Activated T-cell treated with anti-CD3 and anti-CD28 coated beads for 1 hour (primary cell): ENCODE results near the gene BLNK.
"Not testable (repeated sequence)": the region's sequence is repeated elsewhere in the genome, so short reads cannot be mapped to it uniquely, and the experiment has no call there.

Experiments used
- DNase-seq: peaks from one replicate; pipeline ENCODE4 v3.0.0-alpha.2; 2020; ENCODE audit warnings: low read depth

Gene BLNK

DNA sequence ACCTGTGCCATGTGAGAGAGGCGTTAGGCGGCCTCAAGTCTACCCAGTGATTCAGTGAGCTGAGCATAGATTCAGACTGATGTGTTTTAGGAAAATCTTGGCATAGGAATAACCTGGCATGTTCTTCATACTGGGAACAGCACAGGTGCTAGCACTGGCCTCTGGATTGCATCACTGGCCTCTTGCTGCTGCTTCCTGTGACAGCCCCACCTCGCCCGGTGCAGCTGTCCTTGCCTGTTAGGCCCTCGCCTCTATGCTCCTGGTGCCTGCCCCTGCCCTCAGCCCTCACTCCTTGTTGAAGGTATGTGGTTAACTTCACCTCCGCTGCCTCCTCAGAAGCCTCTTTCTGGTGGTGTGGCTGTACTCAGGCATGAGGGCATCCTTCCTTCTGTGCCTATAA is 46.2 kb downstream of the BLNK start:
- DNase-seq, result no peak

DNA sequence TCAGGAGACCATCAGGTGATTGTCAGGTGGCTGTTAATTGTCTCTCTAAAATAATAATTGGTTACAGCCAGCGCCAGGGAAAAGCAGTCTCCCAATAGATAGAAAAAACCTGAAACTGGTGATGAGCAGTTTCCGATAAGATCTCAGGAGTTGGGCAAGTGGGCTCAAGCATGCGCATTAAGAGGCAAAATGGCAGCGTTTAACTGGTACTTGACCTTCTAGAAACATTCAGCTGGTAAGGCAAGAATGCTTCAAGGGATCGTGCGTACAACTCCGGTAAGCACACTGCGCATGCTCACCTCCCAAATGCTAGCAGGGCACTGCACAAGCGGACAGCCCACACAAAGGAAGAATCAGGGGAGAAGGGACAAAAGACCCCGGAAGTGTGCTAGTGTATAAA is 48.5 kb downstream of the BLNK start:
- no peak for DNase-seq

DNA sequence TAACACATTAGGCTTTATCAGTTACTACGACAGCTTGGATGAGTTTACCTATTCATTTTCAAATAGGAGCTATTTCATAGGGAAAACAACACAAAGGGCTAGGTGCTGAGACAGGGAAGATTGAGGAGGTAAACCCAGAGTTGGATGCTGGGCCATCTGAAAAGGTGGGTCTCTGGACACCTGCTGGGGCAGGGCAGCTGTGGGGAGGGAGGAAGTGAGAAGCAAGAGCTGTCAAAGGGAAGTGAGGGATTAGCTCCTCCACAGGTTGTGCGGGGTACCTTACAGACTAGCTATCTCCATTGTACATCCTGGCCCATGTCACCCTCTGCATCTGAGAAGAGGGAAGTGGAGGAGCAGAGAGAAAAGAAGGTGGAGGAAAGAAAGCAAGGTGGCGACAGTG is 48.9 kb downstream of the BLNK start:
- no peak for DNase-seq

DNA sequence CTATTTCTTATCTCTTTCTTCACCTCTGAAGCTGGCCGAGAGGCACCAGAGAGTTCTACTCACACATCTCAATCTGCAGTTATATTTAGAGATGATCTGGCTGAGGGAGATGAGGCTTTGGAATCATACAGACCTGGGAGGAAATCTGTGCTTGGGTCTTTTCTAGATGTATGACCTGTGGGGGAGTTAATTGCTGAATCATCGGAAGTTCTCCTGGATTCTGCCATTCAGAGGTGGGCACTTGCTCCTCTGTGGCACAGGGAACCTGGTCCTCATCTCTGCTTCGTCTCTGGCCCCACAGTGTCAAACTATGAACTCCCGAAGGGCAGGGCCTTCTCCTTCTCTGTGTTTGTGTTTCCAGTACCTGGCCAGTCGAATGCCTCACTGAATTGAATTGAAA is 52.5 kb downstream of the BLNK start:
- DNase-seq, result no peak

DNA sequence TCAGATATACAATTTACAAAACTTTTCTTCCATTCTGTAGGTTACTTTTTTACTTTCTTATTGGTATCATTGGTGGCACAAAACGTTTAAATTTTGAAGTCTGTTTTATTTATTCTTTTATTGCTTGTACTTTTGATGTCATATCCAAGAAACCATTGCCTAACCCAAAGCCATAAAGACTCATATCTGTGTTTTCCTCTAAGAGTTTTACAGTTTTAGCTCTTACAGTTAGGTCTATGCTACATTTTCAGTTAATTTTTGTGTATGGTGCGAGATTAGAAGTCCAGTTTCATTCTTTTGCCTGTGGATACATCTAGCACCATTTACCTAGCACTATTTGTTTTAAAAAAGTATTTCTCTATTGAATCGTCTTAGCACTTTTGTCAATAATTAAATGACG is 53.7 kb downstream of the BLNK start:
- no peak for DNase-seq

DNA sequence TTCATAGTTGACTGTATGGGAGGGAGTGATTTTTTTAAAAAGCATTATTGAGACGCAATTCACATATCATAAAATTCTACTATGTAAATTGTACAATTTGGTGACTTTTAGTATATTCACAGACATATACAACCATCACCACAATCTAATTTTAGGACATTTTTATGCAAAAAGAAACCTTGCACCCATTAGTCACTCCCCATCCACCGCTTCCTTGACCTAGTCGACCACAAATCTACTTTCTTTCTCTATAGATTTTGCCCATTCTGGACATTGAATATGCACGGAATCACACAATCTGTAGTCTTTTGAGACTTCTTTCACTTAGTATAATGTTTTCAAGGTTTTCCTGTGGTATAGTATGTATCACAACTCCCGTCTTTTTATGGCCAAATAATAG is 54.6 kb downstream of the BLNK start:
- no peak for DNase-seq

DNA sequence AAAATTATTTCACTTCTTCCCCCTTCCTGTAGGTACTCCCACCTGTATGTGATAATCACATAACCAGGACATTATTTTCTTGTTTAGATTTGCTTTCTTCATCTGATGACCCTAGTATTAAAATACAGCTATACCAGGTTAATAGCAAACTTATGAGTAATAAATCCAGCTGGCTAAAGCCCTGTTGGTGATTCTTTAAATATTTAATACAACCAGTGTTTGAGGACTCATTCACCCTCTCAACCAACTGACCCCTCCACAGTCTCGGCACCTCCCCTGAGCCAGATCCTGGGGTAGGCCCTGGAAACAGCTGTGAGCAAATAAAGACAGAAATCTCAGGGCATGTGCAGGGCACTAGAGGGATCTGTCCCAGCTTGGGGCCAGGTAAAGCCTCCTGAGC is 58.5 kb downstream of the BLNK start:
- no peak for DNase-seq

DNA sequence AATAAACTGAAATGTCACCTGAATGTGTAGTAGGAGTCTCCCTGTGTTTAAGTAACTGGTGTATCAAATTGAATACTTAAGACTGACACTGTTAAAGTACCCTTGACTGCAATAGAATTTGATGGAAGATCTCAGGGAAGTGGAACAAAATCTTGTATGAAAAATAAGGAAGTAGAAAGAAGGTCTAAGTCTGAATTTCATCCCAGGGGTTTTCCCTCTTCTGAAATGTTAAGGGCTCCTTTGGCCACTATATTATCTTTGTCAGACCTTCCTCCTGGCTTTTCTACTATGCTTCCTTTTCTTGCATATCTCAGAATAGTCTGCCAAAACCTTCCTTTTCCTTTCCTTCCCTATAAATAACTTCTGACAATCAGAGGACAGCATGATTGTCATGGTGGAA is 59.6 kb downstream of the BLNK start:
- no peak for DNase-seq

DNA sequence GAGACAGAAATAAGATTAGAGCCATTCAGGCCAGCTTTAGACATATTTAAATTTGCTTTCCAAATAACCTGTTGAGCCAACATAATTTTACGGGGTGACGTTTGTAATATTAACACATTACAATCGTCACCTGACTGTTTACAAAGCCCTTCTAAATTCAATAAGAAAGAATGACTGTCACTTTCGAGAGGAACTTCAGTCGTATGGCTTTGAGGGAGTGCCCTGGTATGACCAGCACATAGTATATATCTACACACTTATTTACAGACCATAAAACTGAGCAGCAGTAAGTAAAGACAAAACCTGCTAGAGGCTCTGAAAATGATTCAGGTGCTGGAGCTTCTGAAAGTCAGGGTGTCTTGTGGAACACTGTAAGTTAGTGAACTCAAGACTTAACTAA is 62.4 kb downstream of the BLNK start:
- no peak for DNase-seq

DNA sequence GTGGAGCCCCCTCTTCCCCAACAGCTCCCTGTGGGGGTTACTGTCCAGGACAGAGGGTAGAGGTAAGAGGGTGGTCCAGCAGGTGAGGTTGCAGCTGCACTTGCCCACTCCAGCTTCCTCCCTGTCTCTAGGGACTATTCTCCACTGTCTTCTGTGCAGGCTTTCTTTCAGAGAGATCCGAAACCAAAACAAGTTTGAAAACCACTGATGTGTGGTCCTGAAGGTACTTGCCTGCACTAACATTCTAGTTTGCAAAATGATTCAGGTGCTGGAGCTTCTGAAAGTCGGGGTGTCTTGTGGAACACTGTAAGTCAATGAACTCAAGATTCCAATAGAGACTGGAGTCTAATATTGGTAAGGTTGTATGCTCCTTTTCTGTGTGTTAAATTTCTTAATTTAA is 63.1 kb downstream of the BLNK start:
- DNase-seq, result no peak

DNA sequence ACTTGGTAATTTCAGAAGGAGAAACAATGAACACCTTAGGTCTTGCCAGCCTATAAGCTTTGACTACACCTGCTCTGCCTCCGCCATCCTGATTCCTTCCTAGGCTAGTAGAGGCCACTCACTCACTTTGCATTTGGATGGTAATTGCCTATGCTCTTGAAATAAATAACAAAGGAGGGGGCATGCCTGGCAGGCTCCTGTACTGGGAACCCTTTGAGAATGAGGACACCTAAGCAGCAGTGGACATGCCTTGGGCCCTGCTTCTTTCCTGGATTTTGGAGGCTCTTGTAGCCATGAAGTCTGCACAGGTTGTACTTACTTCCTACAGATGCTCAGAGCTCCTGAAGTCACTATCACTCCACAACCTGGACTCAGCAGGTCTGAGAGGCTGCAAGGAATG is 65.8 kb downstream of the BLNK start:
- no peak for DNase-seq

DNA sequence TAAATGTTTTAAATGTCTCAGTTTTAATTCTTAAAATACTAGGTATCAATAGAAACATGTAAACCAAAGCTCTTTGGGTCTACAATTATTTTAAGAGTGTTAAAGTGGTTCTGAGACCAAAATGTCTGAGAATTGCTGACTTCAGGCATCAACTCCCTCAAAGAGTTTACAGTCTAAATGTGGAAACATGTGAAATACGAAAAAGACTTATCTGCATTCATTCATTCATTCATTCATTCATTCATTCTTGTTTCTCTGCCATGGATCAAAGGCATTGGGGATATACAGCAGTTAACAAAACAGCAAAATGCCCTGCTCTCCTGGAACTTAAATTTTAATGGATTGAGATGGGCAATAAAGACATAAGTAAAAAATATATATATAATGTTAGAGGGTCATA is 69.8 kb downstream of the BLNK start:
- no peak for DNase-seq

DNA sequence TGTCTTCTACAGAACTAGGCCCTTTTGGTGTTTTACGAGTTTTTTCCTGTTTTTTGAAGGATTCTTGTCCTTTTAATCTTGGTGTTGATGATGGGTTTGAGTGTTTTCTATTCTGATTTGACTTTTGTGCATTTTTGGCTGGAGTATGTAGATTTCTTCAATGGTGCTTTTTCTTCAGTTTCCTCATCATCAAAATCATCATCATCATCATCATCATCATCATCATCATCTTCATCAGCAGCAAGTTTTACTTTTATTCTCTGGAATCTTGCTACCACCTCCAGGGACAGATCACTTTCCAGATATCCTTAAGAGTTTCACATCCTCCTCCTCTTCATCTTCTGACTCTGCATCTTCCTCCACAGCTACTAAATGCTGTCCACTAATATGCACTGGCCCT is 81.9 kb downstream of the BLNK start:
- not testable (repeated sequence) for DNase-seq

DNA sequence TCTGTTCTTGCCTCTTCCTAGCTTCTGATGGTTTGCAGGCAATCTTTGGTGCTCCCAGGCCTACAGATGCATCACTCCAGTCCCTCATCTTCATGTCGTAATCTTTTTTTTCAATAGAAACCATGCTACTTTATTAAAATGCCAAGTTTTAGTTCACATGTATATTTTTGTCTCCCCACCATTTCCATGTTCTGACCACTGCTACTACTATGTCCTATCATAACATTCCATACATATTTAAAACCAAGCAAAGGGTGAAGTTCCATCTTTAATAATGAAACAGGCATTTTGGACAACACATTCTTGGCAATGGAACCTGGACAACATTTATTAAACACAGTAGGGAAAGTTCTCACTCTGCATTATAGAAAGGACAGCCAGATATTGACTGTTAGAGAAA is 82.5 kb downstream of the BLNK start:
- no peak for DNase-seq

DNA sequence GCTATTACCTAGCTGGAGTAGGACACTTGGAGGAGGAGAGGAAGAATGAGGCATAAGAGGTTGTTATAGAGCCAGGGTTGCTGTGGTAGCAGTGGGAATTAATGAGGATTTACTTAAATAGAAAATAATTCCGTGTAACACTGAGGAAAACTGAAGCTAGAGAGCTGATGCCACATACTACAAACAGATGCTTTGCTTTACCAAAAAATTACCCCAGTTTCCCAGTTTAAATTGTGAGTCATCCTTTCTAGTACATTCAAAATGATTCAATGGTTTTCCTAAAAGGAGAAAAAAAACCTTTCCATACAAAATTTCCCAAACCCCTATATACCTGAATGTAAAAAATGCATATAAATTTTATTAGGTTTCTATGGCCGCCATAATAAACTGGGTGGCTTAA is 82.9 kb downstream of the BLNK start:
- DNase-seq, result no peak

DNA sequence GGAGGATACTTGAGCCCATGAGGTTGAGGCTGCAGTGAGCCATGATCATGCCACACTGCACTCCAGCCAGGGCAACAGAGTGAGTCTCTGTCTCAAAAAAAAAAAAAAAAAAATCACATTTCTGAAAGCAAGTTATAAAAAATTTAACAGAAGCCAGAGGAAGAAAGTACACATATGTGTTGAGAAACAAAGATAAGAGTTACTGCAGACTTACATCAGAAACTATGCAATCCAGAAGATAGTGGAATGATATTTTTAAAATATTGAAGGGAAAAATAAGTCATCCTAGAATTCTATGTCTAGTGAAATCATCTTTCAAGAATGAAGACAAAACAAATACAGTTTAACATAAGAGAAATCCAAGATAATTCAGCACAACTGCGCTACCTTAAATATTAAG is 94.4 kb downstream of the BLNK start:
- DNase-seq, result no peak

DNA sequence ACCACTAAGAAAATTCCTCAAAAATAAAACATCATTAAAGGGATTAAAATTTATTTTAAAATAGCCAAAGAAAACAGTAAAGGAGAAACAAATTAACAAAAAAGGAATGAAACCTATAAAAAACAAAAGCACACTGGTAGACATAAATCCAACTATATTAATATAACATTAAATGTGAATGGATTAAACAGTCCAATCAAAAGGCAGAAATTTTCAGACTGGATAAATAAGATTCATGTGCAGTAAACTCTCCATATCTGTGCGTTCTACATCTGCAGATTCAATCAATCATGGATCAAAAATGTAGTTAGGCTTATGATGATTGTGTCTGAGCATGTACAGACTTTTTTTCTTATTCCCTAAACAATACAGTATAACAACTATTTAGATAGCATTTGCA is 98.7 kb downstream of the BLNK start:
- no peak for DNase-seq

DNA sequence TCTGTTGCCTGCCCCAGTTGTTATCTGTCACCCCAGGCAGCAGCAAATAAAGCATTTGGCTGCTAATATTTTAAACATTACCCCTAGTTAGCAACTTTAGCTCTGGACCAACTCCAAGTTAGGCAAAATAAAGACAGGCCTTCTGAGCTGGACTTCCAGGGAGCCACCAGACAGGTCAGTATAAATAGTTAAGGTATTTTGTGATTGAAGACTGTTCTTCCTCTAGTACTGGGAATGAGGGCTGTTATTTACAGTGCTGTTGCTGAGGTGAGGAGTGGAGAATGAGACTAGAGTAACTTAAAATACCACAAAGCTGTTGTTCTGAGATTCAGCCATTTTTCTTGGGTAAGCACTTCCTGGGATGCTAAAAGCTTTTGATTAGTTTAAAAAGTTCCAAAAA is 101.1 kb downstream of the BLNK start:
- no peak for DNase-seq

DNA sequence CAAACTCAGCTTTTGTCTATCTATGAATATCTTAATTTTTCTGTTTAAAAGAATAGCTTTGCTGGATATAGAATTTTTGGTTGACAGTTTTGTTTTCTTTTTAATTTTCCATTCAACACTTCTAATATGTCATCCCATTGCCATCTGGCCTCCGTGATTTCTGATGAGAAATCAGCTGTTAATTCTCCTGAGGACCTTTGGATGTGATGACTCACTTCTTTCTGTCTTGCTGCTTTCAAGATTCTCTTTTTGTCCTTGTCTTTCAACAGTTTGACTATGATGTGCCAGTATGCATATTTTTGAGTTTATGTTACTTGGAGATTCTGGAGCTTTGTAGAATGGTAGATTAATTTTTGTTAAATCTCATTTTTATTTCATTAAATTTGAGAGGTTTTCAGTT is 102.8 kb downstream of the BLNK start:
- no peak for DNase-seq

DNA sequence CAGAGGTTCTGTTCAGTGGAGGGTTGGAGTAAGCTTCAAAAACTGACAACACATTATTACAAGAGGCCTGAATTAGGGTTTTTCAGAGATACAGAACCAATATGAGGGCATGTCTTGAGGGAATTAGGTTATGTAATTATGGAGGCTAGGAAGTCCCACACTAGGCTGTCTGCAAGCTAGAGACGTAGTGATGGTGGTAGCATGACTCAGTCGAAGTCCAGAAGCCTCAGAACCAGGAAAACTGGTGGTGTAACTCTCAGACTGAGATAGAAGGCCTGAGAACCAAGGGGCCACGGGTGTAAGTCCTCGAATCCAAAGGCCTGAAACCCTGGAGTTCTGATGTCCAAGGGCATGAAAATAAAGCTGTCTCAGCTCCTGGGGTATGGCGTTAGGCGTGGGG is 105.6 kb downstream of the BLNK start:
- DNase-seq, result no peak

DNA sequence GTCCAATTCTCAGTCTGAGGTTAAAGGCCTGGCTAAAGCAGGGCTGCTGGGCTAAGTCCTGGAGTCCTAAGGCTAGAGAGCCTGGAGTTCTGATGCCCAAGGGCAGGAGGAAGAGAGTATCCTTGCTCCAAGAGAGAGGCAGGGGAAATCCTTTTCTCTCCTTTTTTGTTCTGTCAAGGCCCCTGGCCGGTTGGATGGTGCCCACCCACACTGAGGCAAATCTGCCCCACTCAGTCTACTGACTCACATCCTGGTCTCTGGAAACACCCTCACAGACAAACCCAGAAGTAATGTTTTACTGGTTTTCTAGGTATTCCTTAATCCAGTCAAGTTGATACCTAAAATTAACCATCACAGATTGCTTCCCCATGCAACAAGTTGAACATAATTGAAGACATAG is 118.3 kb downstream of the BLNK start:
- no peak for DNase-seq

DNA sequence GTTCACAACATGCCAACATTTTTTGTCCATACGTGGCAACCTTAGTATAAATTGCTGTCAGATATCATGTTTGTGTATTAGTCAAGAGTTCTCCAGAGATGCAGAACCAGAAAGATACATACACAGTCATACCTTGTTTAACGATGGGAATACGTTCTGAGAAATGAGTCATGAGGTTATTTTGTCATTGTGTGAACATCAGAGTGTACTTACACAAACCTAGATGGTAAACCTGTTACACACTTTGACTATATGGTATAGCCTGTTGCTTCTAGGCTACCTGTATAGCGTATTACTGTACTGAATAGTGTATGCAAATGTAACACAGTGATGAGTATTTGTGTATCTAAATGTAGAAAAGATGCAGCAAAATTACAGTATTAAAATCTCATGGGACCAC is 118.9 kb downstream of the BLNK start:
- DNase-seq, result no peak
